Mesothelial cell of epicardium (in vitro differentiated cells): ENCODE data around the gene COL9A2. TPM values are rescaled to one million over a fixed set of nuclear protein-coding genes. Genes with fewer than 3 reads are reported as not detected.

Experiments
- DNase-seq, 2 experiments: peaks; one replicate each; pipeline ENCODE4 v3.0.0; 2021; ENCODE audit warnings: low spot score in 2 of 2; ENCODE audit not compliant: unreplicated experiment in 2 of 2
- H3K27ac Mint-ChIP-seq: 2 replicates; pipeline ENCODE4 v1.8.0; 2021; ENCODE audit warnings: mixed read lengths
- H3K27me3 Mint-ChIP-seq: 2 replicates; pipeline ENCODE4 v1.8.0; 2021; ENCODE audit warnings: low read depth, mixed read lengths
- H3K36me3 Mint-ChIP-seq: 2 replicates; pipeline ENCODE4 v1.8.0; 2021; ENCODE audit warnings: mixed read lengths
- H3K4me1 Mint-ChIP-seq: 2 replicates; pipeline ENCODE4 v1.8.0; 2021; ENCODE audit warnings: mixed read lengths
- H3K4me3 Mint-ChIP-seq: 2 replicates; pipeline ENCODE4 v1.8.0; 2021; ENCODE audit warnings: mild to moderate bottlenecking, moderate library complexity, mixed read lengths
- H3K9me3 Mint-ChIP-seq: 2 replicates; pipeline ENCODE4 v1.8.0; 2021; ENCODE audit warnings: mixed read lengths
- total RNA-seq: library from RNA; stranded (reverse); gene quantifications from 3 replicates; pipeline ENCODE4 v1.2.1, GENCODE V29; 2021
- TF ChIP-seq, protein P1 (sequence below): fragments of 200-600 bp; sonication (generic); IDR thresholded peaks from one replicate; pipeline ENCODE4 v1.5.0; 2021; ENCODE audit warnings: antibody characterized with exemption; ENCODE audit not compliant: unreplicated experiment

The COL9A2 gene
- total RNA-seq, 1 donor from 2014 or later, result 50.3 TPM

DNA sequence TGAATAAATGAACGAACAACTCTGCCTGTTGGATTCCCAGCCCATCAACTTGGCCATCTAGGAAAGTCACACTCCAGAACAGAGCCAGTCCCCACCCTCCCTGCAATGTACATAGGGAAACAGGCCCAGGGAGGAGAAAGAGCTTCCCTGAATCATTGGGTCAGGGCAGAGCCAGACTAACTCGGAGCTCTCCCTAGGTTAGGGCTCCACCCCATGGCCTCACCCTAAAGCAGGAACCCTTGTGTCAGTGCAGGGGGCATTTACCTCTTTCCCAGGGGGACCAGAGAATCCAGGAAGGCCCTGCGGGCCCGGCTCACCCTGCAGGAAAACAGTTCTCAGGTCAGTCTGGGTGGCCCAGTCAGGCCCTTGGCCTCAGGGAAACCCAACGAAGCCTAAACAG, 11.6 kb downstream of the COL9A2 start:
- Mint-ChIP-seq H3K4me1 (no peaks in the 10 kb centered on the region), H3K9me3 (no peaks in the 10 kb centered on the region), H3K4me3 (no peak overlapping the region), H3K27me3 (no peaks in the 10 kb centered on the region), H3K27ac (no peak overlapping the region), H3K36me3 (no peaks in the 10 kb centered on the region)
- no peak for DNase-seq
- TF ChIP-seq, protein P1, sequence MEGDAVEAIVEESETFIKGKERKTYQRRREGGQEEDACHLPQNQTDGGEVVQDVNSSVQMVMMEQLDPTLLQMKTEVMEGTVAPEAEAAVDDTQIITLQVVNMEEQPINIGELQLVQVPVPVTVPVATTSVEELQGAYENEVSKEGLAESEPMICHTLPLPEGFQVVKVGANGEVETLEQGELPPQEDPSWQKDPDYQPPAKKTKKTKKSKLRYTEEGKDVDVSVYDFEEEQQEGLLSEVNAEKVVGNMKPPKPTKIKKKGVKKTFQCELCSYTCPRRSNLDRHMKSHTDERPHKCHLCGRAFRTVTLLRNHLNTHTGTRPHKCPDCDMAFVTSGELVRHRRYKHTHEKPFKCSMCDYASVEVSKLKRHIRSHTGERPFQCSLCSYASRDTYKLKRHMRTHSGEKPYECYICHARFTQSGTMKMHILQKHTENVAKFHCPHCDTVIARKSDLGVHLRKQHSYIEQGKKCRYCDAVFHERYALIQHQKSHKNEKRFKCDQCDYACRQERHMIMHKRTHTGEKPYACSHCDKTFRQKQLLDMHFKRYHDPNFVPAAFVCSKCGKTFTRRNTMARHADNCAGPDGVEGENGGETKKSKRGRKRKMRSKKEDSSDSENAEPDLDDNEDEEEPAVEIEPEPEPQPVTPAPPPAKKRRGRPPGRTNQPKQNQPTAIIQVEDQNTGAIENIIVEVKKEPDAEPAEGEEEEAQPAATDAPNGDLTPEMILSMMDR, result no peak

DNA sequence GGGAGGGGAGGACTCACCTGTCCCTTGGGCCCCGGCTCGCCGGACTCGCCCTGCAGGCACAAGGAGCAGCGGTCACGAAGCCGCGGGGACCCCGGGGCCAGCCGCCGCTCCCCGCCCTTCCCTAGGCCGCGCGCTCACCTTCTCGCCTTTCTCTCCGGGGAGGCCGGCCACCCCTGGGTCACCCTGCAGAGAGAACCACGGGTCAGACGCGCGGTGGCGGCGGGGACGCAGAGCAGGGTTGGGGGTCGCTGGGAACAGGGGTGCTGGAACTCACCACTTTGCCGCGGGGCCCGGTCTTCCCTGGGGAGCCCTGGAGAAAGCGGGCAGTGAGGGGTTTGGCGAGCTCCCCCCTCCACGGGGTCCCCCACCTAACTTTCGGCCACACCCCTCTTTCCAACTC, 13.3 kb downstream of the COL9A2 start:
- no peaks in the 10 kb centered on the region for H3K4me1 Mint-ChIP-seq
- H3K9me3 Mint-ChIP-seq, result no peaks in the 10 kb centered on the region
- no peaks in the 10 kb centered on the region for H3K36me3 Mint-ChIP-seq
- DNase-seq, result no peak
- TF ChIP-seq, protein P1, result no peak
- no peak overlapping the region for H3K4me3 Mint-ChIP-seq
- H3K27ac Mint-ChIP-seq, result no peak overlapping the region
- no peaks in the 10 kb centered on the region for H3K27me3 Mint-ChIP-seq

DNA sequence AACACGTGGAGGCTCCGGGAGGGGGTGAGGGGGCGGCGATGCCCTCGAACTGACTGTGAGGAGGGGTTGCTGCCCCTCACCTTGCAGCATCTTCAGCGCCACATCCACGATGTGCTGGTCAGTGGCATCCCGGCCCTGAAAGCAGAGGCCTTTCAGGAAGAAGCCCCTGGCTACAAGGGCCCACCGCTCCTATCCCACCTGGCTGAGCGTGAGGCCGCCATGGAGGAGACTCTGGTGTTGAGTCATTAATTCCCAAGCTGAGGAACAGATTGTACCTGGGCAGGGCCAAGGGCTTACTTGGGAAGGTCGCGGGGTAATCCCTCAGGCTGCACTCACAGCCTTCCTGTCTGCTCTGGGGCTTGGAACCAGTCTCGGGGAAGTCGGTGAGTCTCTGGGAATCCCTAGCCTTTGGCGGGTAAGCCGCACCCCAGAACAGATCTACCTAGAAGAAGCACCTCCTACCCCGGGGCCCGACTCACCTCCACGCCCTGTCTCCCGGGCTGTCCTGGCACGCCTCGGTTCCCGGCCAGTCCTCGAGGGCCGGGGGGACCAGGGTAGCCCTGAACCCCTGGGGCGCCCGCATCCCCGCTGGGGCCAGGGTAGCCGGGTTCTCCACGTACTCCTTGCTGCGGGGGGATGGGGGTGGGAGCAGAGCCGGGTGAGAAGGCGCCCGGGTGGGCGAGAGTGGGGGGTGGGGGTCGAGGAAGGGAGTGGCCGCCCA, 13.9 kb downstream of the COL9A2 start:
- Mint-ChIP-seq H3K27me3 (no peaks in the 10 kb centered on the region), H3K27ac (no peak overlapping the region), H3K36me3 (no peaks in the 10 kb centered on the region), H3K4me1 (no peaks in the 10 kb centered on the region), H3K4me3 (no peak overlapping the region), H3K9me3 (no peaks in the 10 kb centered on the region)
- peak in 1 of 2 experiments; percentile 36 for DNase-seq
- TF ChIP-seq, protein P1, result no peak

DNA sequence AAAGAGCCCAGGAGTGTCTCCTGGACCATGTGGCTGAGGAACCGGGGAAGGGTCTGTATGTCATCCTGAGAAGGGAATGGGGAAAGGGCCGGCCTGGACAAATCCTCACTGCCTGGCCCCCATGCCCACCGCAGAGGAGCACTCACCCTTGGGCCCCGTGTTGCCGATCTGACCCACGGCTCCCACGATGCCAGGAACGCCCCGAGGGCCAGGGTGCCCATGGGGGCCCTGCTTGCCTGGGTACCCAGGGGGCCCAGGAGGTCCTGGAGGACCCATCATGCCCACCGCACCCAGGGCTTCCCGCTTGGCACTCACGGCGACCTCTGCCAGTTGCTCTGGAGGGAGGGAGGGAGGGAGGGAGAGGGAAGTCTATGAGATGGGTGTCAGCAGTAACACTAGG, 14.6 kb downstream of the COL9A2 start:
- no peak overlapping the region for H3K27ac Mint-ChIP-seq
- TF ChIP-seq, protein P1, result no peak
- H3K4me3 Mint-ChIP-seq, result no peak overlapping the region
- H3K4me1 Mint-ChIP-seq, result no peaks in the 10 kb centered on the region
- DNase-seq, result peak in 1 of 2 experiments; percentile 34
- H3K27me3 Mint-ChIP-seq, result no peaks in the 10 kb centered on the region
- H3K9me3 Mint-ChIP-seq, result no peaks in the 10 kb centered on the region
- no peaks in the 10 kb centered on the region for H3K36me3 Mint-ChIP-seq

DNA sequence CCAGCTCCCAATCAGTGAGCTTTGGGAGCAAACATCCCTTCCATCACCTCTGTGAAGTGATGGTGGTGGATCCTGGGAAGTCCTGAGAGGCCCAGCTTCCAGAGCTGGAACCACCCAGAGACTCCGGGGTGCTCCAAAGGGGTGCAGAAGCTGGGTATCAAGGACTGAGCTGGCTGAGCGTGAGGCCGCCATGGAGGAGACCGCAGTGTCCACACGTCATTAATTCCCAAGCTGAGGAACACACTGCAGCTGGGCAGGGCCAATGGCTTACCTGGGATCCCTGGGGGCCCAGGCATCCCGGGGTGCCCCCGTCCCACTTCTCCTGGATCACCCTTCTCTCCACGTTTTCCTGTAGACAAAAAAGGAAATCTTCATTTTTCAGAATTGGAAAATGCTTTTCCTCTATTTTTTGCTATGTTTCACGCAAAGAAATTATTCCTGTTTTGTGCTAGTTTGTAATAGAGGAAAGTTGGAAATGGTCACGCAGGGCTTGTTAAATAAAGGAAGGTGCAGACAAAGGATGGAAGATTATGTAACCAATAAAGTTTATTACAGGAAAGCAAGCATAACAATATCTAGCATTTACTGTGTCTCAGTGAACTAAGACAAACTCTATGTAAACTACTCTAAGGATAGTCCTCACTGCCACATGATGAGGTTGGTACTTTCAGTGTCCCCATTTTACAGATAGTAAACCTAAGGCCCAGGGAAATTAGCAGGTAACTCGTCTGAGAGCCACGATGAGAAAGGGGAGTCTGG, 15.4 kb downstream of the COL9A2 start:
- H3K4me1 Mint-ChIP-seq, result no peaks in the 10 kb centered on the region
- no peaks in the 10 kb centered on the region for H3K36me3 Mint-ChIP-seq
- no peak overlapping the region for H3K4me3 Mint-ChIP-seq
- TF ChIP-seq, protein P1, result no peak
- DNase-seq, result peak in 1 of 2 experiments; percentile 29
- H3K9me3 Mint-ChIP-seq, result no peaks in the 10 kb centered on the region
- no peak overlapping the region for H3K27ac Mint-ChIP-seq
- H3K27me3 Mint-ChIP-seq, result no peaks in the 10 kb centered on the region
